Glomerular endothelial cell (primary cell): ENCODE data around the gene CYB5R3. TPM values are rescaled to one million over a fixed set of nuclear protein-coding genes. Genes with fewer than 3 reads are reported as not detected.
"Not testable (repeated sequence)": the region's sequence is repeated elsewhere in the genome, so short reads cannot be mapped to it uniquely, and the experiment has no call there.

Experiments
- DNase-seq: peaks from one replicate; pipeline ENCODE4 v3.0.0-alpha.2; 2011; ENCODE audit warnings: low read depth, low spot score; ENCODE audit errors: extremely low read depth
- total RNA-seq: library from RNA; depleted of rRNA; stranded (reverse); fragments of >200 nt; gene quantifications from 2 replicates; pipeline ENCODE4 v1.2.3, GENCODE V29; 2015

CYB5R3 gene
- total RNA-seq, 1 donor from 2014 or later, result 274 TPM

GRCh38 chr22:42577141-42577540 lies 72.1 kb downstream of the CYB5R3 start:
- DNase-seq, result not testable (repeated sequence)

GRCh38 chr22:42575996-42576574 lies 73.1 kb downstream of the CYB5R3 start:
- not testable (repeated sequence) for DNase-seq

GRCh38 chr22:42574468-42574867 lies 74.7 kb downstream of the CYB5R3 start:
- DNase-seq, result not testable (repeated sequence)

GRCh38 chr22:42574046-42574445 lies 75.1 kb downstream of the CYB5R3 start:
- not testable (repeated sequence) for DNase-seq

- not testable (repeated sequence) for DNase-seq
Measured at GRCh38 chr22:42571068-42571467, 78.1 kb downstream of the CYB5R3 start.

- DNase-seq, result not testable (repeated sequence)
Measured at GRCh38 chr22:42570580-42570979, 78.6 kb downstream of the CYB5R3 start.

- DNase-seq, result not testable (repeated sequence)
Measured at GRCh38 chr22:42567950-42568349, 81.2 kb downstream of the CYB5R3 start.

Other genes with a start within 250 kb of the CYB5R3 start
- not detected in 2 replicates for gene NFAM1, start 217.0 kb downstream of the CYB5R3 start, total RNA-seq
- gene RRP7A, start 129.6 kb downstream of the CYB5R3 start, total RNA-seq, result 20.6 and 28.5 TPM in 2 replicates
- gene SERHL2, start 95.4 kb downstream of the CYB5R3 start, total RNA-seq, result 1.4 and 3.4 TPM in 2 replicates
- gene POLDIP3, start 34.5 kb downstream of the CYB5R3 start, total RNA-seq, result 25.4 and 31.9 TPM in 2 replicates
- gene ATP5MGL, start 8.8 kb downstream of the CYB5R3 start, total RNA-seq, result 1.2 TPM in 1 of 2 replicates, not detected in the other
- 19.1 and 22.0 TPM in 2 replicates for gene A4GALT, start 71.5 kb upstream of the CYB5R3 start, total RNA-seq
- gene ARFGAP3, start 207.9 kb upstream of the CYB5R3 start, total RNA-seq, result 36.6 and 48.9 TPM in 2 replicates